Hematopoietic multipotent progenitor cell treated with erythropoietin and hydrocortisone succinate and interleukin-3 and kit ligand, for 4 days (in vitro differentiated cells): Measurements from ENCODE around the gene ECSCR.
A peak's percentile ranks its signal among the peaks of the same experiment; 100 is the strongest.
"Not testable (repeated sequence)": the region's sequence is repeated elsewhere in the genome, so short reads cannot be mapped to it uniquely, and the experiment has no call there.

Experiments used
- DNase-seq: peaks from one replicate; pipeline ENCODE4 v3.0.0-alpha.2; 2015

ECSCR gene

GRCh38 chr5:139410121-139410992, 52.2 kb downstream of the ECSCR start:
- DNase-seq: no peak

GRCh38 chr5:139409116-139409515, 53.4 kb downstream of the ECSCR start:
- not testable (repeated sequence) for DNase-seq

GRCh38 chr5:139408191-139408590, 54.4 kb downstream of the ECSCR start:
- DNase-seq: no peak

DNA sequence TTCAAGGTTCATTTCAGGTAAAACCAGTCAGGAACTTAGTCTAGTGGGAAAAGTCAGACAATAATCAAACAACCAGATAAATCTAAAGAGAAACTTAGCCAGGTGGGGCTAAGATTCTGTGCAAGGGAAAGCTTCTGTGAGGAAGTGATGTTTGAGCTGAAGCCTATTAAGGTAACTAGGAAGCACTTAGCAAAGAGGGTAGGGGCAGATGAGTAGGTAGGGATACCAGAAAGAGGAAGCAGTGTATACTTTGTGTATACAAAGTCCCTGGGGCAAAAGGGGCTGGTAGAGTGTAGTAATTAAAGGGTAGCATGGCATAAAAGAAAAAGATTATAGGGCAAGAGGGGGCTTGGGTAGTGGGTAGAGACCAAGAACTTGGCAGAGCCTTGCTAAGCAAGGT, 55.0 kb downstream of the ECSCR start:
- DNase-seq: no peak

DNA sequence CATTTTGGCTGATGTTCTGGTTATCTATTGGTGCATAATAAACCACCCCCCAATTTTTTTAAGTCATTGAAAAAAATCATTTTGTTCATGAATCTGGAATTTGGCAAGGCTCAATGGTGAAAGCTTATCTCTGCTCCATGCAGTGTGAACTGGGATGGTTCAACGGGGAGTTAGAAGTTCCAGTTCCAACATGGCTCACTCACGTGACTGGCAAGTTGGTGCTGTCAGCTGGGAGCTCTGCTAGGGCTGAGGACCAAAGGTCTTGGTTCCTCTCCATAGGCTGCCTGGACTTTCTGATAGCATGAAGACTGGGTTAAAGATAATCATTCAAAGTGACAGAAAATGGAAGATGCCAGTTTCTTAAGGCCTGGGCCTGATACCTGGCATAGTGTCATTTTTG, 55.6 kb downstream of the ECSCR start:
- DNase-seq: no peak

DNA sequence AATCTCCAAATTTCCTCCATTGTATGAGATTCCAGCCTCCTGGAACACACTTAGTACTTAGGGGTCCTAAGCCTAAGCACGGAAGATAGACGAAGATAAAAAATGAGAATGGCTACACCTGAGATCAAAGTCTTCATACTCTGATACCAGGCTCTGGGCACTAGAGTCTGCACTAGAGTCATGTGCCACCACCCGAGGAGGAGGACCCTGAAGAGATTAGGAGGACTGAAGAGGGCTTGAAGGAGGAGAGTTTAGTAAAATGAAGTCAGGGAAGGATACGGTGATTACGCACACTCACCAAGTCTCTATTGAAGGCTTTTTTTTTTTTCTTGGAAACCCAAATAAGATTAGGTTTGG, 58.1 kb downstream of the ECSCR start:
- DNase-seq: no peak

DNA sequence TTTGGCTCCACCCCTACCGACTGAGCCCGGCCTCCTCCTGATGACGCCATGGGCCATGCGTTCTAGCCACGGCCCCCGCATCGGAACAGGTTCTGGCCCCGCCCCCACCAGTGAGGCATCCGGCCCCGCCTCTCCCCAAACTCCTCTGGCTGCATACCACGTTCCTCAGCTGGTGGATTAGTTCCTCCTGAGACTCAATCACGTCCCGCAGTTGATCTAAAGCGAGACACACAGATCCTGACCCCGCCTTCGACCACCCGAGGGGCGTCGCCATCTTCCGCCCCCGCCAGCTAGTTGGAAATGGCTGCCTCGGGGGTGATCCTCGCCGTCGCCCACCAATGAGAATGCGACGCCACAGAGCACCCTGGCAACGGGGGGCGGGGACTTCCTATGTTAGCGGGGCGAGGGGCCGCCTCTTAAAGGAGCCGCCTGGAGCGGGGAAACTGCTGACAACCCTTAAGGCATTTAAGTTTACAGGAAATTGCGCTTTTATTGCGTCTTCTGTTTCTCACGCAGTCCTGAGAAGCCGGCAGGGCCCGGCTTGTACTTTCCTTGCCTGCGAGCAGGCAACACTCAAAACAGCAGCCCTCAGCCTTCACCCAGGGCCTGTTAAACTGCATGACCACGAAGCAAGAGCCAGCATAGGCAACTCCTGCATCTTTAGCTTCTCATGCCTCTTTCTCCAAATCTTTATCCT, 58.6 kb downstream of the ECSCR start, which contains the start of gene SPATA24:
TSS of gene SPATA24 (minus strand) at position 303 of the 697 bp plus-strand sequence. CDS start at position 274, 29 bp downstream.
- DNase-seq: peak; percentile 99

GRCh38 chr5:139403418-139403786, 59.1 kb downstream of the ECSCR start:
- DNase-seq: peak; percentile 50

DNA sequence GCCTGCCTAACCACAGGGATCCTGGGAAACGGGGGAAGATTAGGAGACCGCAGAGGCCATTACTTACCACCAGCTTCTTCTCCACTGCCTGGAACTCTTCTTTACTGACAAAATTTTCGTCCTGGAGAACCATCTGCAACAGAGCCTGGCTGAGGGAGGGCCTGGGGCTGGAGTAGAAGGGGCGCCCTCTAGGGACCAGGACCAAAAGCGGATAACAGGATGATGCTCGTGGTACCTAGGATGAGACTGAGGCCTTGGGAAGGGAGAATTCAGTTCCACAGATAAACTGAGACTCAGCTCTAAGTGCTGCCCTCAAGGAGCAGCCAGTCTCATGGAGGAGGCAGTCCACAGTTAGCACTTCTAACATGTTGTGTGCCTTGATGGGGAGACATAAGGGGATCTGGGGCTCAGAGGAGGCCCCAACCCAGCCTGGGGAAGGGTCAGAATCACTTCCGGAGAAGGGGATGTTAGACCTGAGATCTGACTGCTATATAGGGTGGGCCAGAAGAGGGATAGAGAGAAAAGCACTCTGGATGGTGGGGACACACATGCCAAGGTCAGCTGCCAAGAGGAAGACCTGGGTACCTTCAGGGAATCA, 59.9 kb downstream of the ECSCR start:
- DNase-seq: peak; percentile 70

GRCh38 chr5:139401546-139401945, 61.0 kb downstream of the ECSCR start:
- no peak for DNase-seq

GRCh38 chr5:139399501-139400121, 62.9 kb downstream of the ECSCR start:
- no peak for DNase-seq
